Astrocyte (in vitro differentiated cells and primary cell): ENCODE results near the gene GTPBP6.

Experiments
- EZH2 ChIP-seq: IDR thresholded peaks from 2 replicates; pipeline ENCODE4 v1.6.1; 2012; ENCODE audit warnings: mild to moderate bottlenecking, low read length, inconsistent platforms; ENCODE audit not compliant: insufficient read depth
- TF ChIP-seq, protein P1 (sequence below): IDR thresholded peaks from 2 replicates; pipeline ENCODE4 v1.5.1; 2011; ENCODE audit warnings: low read depth, mild to moderate bottlenecking, inconsistent platforms, low read length, moderate library complexity; ENCODE audit not compliant: insufficient read depth

- TF ChIP-seq, protein P1, sequence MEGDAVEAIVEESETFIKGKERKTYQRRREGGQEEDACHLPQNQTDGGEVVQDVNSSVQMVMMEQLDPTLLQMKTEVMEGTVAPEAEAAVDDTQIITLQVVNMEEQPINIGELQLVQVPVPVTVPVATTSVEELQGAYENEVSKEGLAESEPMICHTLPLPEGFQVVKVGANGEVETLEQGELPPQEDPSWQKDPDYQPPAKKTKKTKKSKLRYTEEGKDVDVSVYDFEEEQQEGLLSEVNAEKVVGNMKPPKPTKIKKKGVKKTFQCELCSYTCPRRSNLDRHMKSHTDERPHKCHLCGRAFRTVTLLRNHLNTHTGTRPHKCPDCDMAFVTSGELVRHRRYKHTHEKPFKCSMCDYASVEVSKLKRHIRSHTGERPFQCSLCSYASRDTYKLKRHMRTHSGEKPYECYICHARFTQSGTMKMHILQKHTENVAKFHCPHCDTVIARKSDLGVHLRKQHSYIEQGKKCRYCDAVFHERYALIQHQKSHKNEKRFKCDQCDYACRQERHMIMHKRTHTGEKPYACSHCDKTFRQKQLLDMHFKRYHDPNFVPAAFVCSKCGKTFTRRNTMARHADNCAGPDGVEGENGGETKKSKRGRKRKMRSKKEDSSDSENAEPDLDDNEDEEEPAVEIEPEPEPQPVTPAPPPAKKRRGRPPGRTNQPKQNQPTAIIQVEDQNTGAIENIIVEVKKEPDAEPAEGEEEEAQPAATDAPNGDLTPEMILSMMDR, result no peak
- TF ChIP-seq EZH2, result no peak
Measured at GRCh38 chrX:298993-299392, 19.6 kb downstream of the GTPBP6 start.
